ENCODE measurements around the gene TXNDC12.

DNA sequence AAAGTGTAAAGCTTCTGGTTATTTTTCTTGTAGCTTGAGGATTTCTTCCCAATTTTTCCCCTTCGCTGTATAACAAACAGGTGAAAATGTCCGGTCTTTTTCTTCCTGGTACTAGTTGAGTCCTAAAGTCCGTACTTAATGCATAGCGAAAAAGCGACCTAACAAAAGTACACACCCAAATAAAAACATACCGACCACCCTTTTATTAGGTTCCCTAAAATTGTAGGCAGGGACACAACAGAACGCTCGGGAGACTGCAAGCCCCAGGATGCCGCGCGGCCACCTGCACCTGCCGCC is 823 bp upstream of the TXNDC12 start:
- TF ChIP-seq, protein P1, sequence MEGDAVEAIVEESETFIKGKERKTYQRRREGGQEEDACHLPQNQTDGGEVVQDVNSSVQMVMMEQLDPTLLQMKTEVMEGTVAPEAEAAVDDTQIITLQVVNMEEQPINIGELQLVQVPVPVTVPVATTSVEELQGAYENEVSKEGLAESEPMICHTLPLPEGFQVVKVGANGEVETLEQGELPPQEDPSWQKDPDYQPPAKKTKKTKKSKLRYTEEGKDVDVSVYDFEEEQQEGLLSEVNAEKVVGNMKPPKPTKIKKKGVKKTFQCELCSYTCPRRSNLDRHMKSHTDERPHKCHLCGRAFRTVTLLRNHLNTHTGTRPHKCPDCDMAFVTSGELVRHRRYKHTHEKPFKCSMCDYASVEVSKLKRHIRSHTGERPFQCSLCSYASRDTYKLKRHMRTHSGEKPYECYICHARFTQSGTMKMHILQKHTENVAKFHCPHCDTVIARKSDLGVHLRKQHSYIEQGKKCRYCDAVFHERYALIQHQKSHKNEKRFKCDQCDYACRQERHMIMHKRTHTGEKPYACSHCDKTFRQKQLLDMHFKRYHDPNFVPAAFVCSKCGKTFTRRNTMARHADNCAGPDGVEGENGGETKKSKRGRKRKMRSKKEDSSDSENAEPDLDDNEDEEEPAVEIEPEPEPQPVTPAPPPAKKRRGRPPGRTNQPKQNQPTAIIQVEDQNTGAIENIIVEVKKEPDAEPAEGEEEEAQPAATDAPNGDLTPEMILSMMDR (IDR thresholded peaks at IDR 0.05): no peak
- no peak for TF ChIP-seq POLR2A (IDR thresholded peaks at IDR 0.05)
